ENCODE measurements around the gene NAB2. TPM values are rescaled to one million over a fixed set of nuclear protein-coding genes. Genes with fewer than 3 reads are reported as not detected.
A peak's percentile ranks its signal among the peaks of the same experiment; 100 is the strongest.

Gene NAB2
- total and polyA plus RNA-seq, 9 of the 15 experiments (the other 6 are each of a cell fraction or from before 2014, with no cell fraction given) = 0.45 to 40.9 (median 20.4) TPM

GRCh38 chr12:57093415-57094207 is 4.7 kb downstream of the NAB2 start:
- in situ Hi-C loops (cut with MboI) (no loop called here), intact Hi-C loops (cut with micrococcal nuclease) (loop anchor here (1.0 kb wide), 1 partner anchor 24 kb away; no protein-coding TSS in a partner anchor)
- no peak overlapping the region for H3K4me3 ChIP-seq
- no peaks in the 10 kb centered on the region; a peak in 1 of 5 replicates for H3K27me3 ChIP-seq (ENCODE audit: control insufficient read depth in 2 of 2, insufficient read depth in 2 of 2, low read length in 2 of 2)
- peaks cover 37 to 68% of the 10 kb centered on the region in 2 experiments for H3K4me1 ChIP-seq (replicated peaks in 1 of 2; ENCODE audit: control insufficient read depth in 2 of 2, insufficient read depth in 2 of 2, low read length in 2 of 2)
- ATAC-seq (peak; percentile 69), FAIRE-seq (peak; percentile 81), DNase-seq (ENCODE audit: extremely low read depth in 1 of 4, low spot score in 3 of 4) (peak; percentile 85 to 93 (median 88))
- CTCF ChIA-PET (ENCODE audit: low intra/inter-chr PET ratio) = interaction anchor here (0.7 to 3.0 kb wide), 2 partner anchors 21 to 24 kb away, joined by 3 to 27 read pairs; no protein-coding TSS in a partner anchor
- POLR2A ChIA-PET = interaction anchor here (0.6 to 6.0 kb wide), 5 partner anchors 14 to 145 kb away, joined by 3 to 44 read pairs (median 8); partner anchors contain the start of genes NEMP1 and STAT6
- H3K9me3 ChIP-seq (replicated peaks; ENCODE audit: control insufficient read depth, insufficient read depth, low read depth, low read length) = no peaks in the 10 kb centered on the region
- no peak overlapping the region for H2AFZ ChIP-seq (ENCODE audit: low read depth, low read length)
- 30% methylated on average over 13 of the region's 24 CpGs for WGBS (ENCODE audit: insufficient coverage, low coverage, missing lambda C conversion rate)
- H3K27ac ChIP-seq (ENCODE audit: extremely low read depth, low read depth, low read length) = peak overlapping the region; percentile 62; the same call in 2 of the 3 replicates
- H3K79me2 ChIP-seq (ENCODE audit: control insufficient read depth, insufficient read depth, low read length) = peaks cover 38% of the 10 kb centered on the region
- H4K20me1 ChIP-seq (replicated peaks; ENCODE audit: control insufficient read depth, insufficient read depth, low read length) = peaks cover 5% of the 10 kb centered on the region
- BruUV-seq (replicated peaks) = no TSS peak
- H3K9me1 ChIP-seq (ENCODE audit: control insufficient read depth, insufficient read depth, low read length) = no peaks in the 10 kb centered on the region
- peak overlapping the region in 1 of 2 experiments; percentile 71; a peak in 1 of 4 replicates for H3K9ac ChIP-seq (ENCODE audit: insufficient read depth in 1 of 2, low read depth in 2 of 2, low read length in 2 of 2)
- peak overlapping the region; percentile 49 for H3K4me2 ChIP-seq (ENCODE audit: insufficient read depth, low read length)
- peaks cover 74% of the 10 kb centered on the region for H3K36me3 ChIP-seq (ENCODE audit: control insufficient read depth, insufficient read depth, low read length)
- TF ChIP-seq E2F6 (IDR thresholded peaks at IDR 0.05; ENCODE audit: borderline replicate concordance in 1 of 2, extremely low read depth in 1 of 2, insufficient read depth in 1 of 2, insufficient read length in 1 of 2, low read depth in 1 of 2, low read length in 1 of 2, poor library complexity in 1 of 2, severe bottlenecking in 1 of 2) = no peak
- TF ChIP-seq CTCF (IDR thresholded peaks at IDR 0.05 in 2 of 3, conservative IDR thresholded peaks at IDR 0.05 in 1 of 3; ENCODE audit: insufficient read depth in 2 of 3, low read depth in 1 of 3, low read length in 3 of 3) = peak; percentile 73 to 83 (median 79)
- peak; percentile 73 for TF ChIP-seq POLR2G (IDR thresholded peaks at IDR 0.05; ENCODE audit: low read depth, low read length)
- 0 out of 2 replicates have a peak, but pooled peaks have one; percentile 29 for TF ChIP-seq SP1 (CRISPR knock-in tag; IDR thresholded peaks at IDR 0.05)
- TF ChIP-seq ZNF280A (IDR thresholded peaks at IDR 0.05; ENCODE audit: low read depth, partially characterized antibody) = no peak
- TF ChIP-seq CBX2 (IDR thresholded peaks at IDR 0.05; ENCODE audit: insufficient read depth, low read length, poor library complexity, severe bottlenecking) = no peak
- TF ChIP-seq U2AF1 (optimal IDR thresholded peaks at IDR 0.05; ENCODE audit: low read depth, low read length) = no peak
- TF ChIP-seq HNRNPUL1 (IDR thresholded peaks at IDR 0.05; ENCODE audit: low read length) = no peak
- no peak for TF ChIP-seq CBFA2T2 (conservative IDR thresholded peaks at IDR 0.05)
- TF ChIP-seq VEZF1 (CRISPR knock-in tag; IDR thresholded peaks at IDR 0.05) = peak; percentile 80
- TF ChIP-seq SRSF3 (IDR thresholded peaks at IDR 0.05; ENCODE audit: insufficient read depth, low read length) = no peak
- TF ChIP-seq ARID1B (IDR thresholded peaks at IDR 0.05) = no peak
- no peak for TF ChIP-seq BRF1 (IDR thresholded peaks at IDR 0.05; ENCODE audit: borderline replicate concordance, extremely low read depth, insufficient read length)

Measured in K562 (cell line).